ENCODE results near the gene ORC4.

Gene ORC4

DNA sequence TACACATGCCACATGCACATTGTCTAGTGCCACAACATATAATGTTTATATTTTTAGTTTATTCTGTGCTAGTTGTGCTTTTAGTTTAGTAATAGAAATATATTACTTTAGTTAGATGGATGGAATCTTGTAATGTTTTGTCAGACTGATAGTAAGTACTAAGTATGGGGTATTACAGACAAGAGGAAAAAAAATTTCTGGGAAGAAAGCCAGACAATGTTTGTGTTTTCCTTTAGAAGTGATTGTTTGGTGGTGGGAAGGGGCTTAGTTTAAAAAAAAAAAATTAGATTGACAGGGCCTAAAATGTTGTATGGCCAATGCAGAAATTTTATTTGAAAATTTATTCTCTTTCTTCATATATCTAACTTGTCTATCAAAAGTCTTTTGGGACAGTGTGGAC lies 137.9 kb downstream of the ORC4 start:
- Histone ChIP-seq H3K9me3 (no peaks in the 10 kb centered on the region), H3K4me1 (ENCODE audit: control insufficient read depth in 1 of 2, insufficient read depth in 1 of 2, low read depth in 1 of 2, low read length in 1 of 2) (no peaks in the 10 kb centered on the region), H3K4me3 (ENCODE audit: low read depth in 1 of 2, low read length in 1 of 2) (no peak overlapping the region), H3K36me3 (no peaks in the 10 kb centered on the region), H3K27ac (no peak overlapping the region), H3K27me3 (no peaks in the 10 kb centered on the region)
- TF ChIP-seq, protein P1, sequence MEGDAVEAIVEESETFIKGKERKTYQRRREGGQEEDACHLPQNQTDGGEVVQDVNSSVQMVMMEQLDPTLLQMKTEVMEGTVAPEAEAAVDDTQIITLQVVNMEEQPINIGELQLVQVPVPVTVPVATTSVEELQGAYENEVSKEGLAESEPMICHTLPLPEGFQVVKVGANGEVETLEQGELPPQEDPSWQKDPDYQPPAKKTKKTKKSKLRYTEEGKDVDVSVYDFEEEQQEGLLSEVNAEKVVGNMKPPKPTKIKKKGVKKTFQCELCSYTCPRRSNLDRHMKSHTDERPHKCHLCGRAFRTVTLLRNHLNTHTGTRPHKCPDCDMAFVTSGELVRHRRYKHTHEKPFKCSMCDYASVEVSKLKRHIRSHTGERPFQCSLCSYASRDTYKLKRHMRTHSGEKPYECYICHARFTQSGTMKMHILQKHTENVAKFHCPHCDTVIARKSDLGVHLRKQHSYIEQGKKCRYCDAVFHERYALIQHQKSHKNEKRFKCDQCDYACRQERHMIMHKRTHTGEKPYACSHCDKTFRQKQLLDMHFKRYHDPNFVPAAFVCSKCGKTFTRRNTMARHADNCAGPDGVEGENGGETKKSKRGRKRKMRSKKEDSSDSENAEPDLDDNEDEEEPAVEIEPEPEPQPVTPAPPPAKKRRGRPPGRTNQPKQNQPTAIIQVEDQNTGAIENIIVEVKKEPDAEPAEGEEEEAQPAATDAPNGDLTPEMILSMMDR (IDR thresholded peaks at IDR 0.05), result no peak

Data from neutrophil (primary cell).